GM12872 (cell line): Measurements from ENCODE around the gene MBTPS1.
A peak's percentile ranks its signal among the peaks of the same experiment; 100 is the strongest.

Experiments
- TF ChIP-seq, protein P1 (sequence below): IDR thresholded peaks from 3 replicates; pipeline ENCODE4 v1.5.1; 2011; ENCODE audit warnings: low read depth, mild to moderate bottlenecking, low read length, moderate library complexity; ENCODE audit not compliant: insufficient read depth

Gene MBTPS1

DNA sequence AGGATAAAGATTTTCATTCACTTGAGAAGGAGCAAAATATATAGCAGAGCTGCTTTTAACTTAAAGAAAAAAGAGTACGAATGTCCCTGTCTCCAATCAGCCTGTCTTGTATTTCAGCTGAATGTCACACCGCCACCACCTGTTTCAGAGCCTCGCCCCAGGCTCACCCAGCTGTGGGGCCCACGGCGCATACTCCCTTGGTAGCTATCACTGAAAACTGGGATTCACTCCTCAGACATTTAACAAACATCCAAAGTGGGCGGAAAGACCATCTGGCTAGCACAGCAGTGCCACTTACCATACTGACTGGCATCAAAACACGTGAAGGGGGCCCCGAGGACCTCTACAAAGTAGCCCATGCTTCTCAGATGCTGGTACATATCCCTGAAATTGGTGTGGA, 48.7 kb downstream of the MBTPS1 start:
- TF ChIP-seq, protein P1, sequence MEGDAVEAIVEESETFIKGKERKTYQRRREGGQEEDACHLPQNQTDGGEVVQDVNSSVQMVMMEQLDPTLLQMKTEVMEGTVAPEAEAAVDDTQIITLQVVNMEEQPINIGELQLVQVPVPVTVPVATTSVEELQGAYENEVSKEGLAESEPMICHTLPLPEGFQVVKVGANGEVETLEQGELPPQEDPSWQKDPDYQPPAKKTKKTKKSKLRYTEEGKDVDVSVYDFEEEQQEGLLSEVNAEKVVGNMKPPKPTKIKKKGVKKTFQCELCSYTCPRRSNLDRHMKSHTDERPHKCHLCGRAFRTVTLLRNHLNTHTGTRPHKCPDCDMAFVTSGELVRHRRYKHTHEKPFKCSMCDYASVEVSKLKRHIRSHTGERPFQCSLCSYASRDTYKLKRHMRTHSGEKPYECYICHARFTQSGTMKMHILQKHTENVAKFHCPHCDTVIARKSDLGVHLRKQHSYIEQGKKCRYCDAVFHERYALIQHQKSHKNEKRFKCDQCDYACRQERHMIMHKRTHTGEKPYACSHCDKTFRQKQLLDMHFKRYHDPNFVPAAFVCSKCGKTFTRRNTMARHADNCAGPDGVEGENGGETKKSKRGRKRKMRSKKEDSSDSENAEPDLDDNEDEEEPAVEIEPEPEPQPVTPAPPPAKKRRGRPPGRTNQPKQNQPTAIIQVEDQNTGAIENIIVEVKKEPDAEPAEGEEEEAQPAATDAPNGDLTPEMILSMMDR = no peak

DNA sequence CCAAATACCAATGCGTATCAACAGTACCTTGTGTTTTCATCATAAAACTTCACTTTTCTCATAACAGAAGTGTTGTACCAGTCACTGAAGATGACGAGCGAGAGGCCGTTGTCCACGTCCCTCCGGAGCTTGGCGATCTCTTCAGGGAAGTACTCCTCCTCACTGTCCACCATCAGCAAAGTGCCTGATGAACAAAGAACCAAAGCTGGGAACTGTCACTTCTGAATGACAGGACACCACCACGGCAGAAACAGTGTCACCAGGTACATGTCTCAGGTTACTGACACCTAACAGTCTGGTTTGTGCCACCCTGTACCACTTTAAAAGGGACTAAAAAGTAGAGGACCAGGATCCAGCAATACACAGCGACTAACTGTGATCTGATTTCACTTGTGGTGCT, 49.1 kb downstream of the MBTPS1 start:
- TF ChIP-seq, protein P1 = no peak

GRCh38 chr16:84065536-84066132, 51.1 kb downstream of the MBTPS1 start:
- TF ChIP-seq, protein P1 = peak; percentile 73

GRCh38 chr16:84063980-84064379, 52.8 kb downstream of the MBTPS1 start:
- TF ChIP-seq, protein P1 = no peak

GRCh38 chr16:84062734-84063640, 53.8 kb downstream of the MBTPS1 start:
- TF ChIP-seq, protein P1 = peak; percentile 86

GRCh38 chr16:84061236-84061819, 55.4 kb downstream of the MBTPS1 start:
- TF ChIP-seq, protein P1 = no peak
